Activated T-cell treated with anti-CD3 and anti-CD28 coated beads for 48 hours (primary cell): ENCODE results near the gene ABCA8.
"Not testable (repeated sequence)": the region's sequence is repeated elsewhere in the genome, so short reads cannot be mapped to it uniquely, and the experiment has no call there.

ENCODE experiments used
- DNase-seq: peaks from one replicate; pipeline ENCODE4 v3.0.0-alpha.2; 2020; ENCODE audit warnings: low read depth

Gene ABCA8

GRCh38 chr17:68955181-68955841 is at the start of gene ABCA8:
Gene ABCA8, minus strand, starts transcription at chr17:68955392. Its CDS starts 13,358 bp downstream, at chr17:68942034.
- DNase-seq: no peak

- DNase-seq: not testable (repeated sequence)
These were observed 49.6 kb upstream of the ABCA8 start for GRCh38 chr17:69004759-69005158.

DNA sequence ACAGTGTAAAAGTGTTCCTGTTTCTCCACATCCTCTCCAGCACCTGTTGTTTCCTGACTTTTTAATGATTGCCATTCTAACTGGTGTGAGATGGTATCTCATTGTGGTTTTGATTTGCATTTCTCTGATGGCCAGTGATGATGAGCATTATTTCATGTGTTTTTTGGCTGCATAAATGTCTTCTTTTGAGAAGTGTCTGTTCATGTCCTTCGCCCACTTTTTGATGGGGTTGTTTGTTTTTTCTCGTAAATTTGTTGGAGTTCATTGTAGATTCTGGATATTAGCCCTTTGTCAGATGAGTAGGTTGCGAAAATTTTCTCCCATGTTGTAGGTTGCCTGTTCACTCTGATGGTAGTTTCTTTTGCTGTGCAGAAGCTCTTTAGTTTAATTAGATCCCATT is 44.6 kb upstream of the ABCA8 start:
- DNase-seq: not testable (repeated sequence)

DNA sequence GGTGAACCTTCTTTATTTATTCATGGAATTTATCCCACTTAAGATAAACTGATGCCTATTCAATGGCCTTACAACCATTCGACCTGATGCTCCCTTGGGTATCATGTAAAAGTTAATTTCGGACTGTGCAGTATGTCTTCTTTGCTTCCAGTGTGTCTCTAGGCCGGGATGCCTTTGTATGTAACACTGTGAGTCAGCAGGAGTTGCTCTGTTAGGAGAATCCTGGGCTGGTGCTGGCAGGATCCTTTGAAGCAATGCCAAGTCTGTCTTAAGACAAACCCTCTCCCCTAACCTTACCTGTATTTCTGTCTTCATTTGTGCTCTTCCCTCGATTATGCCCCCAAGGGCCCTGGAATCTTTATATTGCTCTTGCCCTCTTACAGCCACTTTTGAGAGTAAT is 37.9 kb upstream of the ABCA8 start:
- no peak for DNase-seq

DNA sequence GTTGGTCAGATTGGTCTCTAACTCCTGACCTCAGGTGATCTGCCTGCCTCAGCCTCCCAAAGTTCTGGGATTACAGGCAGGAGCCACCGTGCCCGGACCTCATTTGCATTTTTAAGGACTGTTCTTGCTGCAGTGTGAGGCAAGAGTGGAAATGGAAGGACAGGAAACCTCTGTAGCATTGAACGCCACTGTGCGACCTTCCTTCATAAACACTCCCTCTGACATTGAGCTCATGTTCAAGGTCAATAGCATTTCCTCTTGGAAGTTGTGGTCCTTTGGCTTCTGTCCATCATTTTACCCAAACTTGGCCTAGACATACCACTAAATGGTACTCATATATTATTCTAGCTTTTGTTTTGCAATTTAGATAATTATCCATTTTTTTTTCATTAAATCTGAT is 32.8 kb upstream of the ABCA8 start:
- no peak for DNase-seq

- DNase-seq: no peak
These were observed 26.1 kb upstream of the ABCA8 start for GRCh38 chr17:68981288-68981687.

GRCh38 chr17:68973098-68973846 is 18.1 kb upstream of the ABCA8 start:
- no peak for DNase-seq

- DNase-seq: no peak
These were observed 17.0 kb upstream of the ABCA8 start for GRCh38 chr17:68972119-68972704.

DNA sequence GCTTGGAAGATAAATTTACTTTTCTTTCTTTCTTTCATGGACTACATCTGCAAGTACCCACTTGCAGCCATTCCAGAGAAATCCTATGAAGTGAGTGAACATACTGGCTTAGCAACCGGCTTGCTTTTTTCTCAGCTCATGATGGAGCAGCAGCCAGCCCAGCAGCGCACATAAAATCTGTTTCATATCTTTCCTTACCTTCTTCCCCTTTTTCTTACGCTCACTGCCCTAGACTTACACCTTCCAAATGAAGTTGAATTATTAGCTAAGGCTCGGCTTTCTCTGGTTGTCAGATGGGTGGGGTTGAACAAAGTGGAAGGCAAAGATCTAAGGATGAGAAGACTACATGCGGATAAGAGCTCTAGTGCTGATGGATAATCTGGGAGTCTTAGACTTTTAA is 13.9 kb upstream of the ABCA8 start:
- DNase-seq: no peak

DNA sequence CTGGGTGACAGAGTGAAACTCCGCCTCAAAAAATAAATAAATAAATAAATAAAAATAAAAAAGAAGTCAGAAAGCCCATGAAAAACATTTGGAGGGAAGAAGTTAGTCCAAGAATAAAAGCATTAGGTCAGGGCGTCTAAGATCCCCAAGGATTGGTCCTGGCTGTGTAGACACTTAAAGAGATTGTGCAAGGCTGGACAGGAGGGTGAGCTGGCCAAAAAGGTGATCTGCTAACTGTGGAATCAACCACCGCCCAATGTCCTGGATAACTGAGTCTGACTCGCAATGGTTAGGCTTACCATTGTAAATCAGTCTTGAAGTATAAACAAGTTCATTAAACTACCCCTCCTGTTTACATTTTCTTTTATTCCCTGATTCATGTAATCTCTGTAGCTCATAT is 8.8 kb upstream of the ABCA8 start:
- no peak for DNase-seq

DNA sequence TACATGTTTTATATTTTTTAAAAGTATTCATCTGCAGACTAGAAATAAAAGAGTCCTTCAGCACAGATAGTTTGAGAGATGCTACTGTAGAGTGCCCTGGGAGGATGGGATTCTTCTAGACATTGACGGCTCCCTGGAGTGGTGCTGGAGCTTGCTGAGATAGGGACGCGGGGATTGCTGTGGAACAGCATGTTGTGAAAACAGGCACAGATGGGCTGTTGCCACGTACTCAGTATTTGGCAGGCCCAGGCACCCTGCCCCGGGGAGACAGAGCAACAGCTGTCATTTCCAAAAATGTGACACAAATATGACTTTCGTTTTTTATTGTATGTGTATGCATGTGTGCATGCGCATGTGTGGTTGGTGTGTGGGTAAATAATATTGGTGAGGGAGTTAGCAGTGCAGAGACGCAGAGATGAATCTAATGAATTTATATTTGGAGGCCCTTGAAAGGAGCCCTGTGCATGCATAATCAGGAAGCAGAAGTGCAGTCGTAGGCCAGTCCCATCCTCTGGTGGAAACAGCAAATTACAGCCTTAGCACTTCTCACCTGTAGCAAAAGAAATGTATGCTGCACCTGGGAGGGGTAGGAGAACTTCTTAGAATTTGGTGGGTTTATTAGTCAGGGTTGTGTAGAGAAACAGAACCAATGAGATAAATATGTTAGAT is 6.2 kb upstream of the ABCA8 start:
- DNase-seq: no peak

DNA sequence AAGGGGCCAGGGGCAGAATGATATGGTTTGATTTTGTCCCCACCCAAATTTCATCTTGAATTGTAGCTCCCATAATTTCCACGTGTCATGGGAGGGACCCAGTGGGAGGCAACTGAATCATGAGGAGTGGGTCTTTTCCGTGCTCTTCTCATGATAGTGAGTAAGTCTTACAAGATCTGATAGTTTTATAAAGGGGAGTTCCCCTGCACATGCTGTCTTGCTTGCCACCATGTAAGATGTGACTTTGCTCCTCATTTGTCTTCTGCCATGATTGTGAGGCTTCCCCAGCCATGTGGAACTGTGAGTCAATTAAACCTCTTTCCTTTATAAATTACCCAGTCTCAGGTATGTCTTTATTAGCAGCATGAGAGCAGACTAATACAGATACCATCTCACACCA is 3.9 kb upstream of the ABCA8 start:
- DNase-seq: not testable (repeated sequence)

- no peak for DNase-seq
These were observed 2.8 kb upstream of the ABCA8 start for GRCh38 chr17:68957944-68958343.

- no peak for DNase-seq
These were observed 871 bp downstream of the ABCA8 start for GRCh38 chr17:68954146-68954896.

GRCh38 chr17:68953340-68953997 is 1.7 kb downstream of the ABCA8 start:
- no peak for DNase-seq

DNA sequence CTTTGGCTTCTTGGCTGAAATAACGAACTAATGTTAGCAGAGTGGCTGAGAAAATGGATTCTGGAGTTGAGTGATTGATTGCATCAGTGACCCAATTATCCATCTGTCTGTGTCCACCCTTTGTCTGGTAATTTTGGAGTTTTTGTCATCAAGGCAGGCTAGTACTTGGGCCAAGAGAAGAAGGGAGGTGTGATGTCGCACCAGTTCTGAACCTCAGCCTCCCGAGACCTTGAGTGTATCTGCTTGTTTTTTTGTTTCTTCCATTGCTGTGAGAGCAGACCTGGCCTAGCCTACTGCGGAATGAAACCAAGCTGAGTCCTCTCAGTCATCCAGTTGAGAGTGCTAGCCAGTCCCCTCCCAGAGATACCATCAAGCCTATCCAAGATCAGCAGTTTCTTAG is 4.5 kb downstream of the ABCA8 start:
- DNase-seq: no peak

GRCh38 chr17:68947868-68948267 is 7.3 kb downstream of the ABCA8 start:
- DNase-seq: not testable (repeated sequence)

DNA sequence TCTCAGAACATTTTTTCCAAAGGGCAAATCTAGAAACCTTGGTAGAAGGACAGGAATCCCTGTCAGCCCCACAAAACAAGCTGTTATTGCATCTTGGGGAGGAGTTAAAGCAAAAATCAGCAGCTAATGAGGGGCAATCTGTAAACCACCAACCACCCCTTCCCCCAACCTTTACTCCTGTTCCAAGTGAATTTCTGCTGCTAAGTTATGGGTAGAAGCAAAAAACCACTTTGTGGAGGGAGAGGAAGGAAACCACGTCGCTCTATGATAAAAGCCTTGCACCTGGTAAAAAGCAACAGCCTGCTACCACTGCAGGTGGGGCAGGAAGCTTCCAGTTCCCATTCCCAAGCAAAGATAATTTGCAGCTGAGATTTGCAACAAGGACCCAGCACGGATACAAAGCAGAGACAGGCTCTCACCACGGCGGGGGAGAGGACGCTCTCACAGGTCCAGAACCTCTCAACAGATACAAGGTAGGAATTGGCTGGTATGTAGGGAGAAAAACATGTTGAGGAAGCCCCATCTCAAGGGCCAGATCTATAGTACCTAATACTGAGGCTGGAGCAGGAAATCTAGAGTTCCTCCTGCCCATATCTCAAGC is 10.7 kb downstream of the ABCA8 start:
- no peak for DNase-seq

DNA sequence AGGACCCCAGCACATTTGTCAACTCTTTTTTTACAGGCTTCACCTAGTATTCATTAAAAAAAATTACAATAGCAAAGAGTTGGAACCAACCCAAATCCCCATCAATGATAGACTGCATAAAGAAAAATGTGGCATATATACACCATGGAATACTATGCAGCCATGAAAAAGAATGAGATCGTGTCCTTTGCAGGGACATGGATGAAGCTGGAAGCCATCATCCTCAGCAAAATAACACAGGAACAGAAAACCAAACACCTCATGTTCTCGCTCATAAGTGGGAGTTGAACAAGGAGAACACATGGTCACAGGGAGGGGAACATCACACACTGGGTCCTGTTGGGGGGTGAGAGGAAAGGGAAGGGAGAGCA is 11.4 kb downstream of the ABCA8 start:
- not testable (repeated sequence) for DNase-seq

DNA sequence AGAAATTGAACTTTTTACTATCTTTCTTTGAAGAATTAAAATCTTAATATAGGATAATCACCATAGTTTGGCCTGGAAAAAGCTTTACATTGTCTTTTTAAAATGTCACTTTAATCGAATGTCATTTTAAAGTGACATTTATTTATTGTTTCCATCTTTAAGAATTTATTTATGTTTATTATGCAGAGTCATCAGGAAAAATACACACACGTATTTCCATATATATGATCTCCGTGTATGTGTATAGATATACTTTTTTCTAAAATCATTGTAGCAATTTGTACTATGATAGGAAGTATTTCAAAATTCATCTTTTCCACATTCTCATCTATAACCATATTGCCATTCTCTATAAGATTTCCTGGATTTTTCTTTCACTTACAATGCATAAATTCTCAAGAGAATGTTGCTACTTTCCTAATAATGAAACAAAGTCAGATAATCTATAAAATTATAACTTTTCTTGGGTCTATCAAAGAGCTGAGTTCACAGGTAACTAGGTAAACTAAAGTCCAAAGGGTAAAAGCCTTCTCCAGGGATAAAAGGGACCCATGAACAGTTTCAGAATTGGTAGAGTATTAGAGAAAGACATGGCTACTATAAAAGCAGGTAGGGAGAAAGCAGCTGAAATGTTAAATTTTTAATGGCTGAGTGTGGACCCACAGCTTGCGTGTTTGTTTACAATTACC is 11.9 kb downstream of the ABCA8 start:
- no peak for DNase-seq

GRCh38 chr17:68942389-68942788 is 12.8 kb downstream of the ABCA8 start:
- DNase-seq: no peak
